ENCODE data around the gene PTPRM. TPM values are rescaled to one million over a fixed set of nuclear protein-coding genes. Genes with fewer than 3 reads are reported as not detected.

The PTPRM gene
- total RNA-seq, 1 experiment from 2014 or later, result 42.3 TPM

DNA sequence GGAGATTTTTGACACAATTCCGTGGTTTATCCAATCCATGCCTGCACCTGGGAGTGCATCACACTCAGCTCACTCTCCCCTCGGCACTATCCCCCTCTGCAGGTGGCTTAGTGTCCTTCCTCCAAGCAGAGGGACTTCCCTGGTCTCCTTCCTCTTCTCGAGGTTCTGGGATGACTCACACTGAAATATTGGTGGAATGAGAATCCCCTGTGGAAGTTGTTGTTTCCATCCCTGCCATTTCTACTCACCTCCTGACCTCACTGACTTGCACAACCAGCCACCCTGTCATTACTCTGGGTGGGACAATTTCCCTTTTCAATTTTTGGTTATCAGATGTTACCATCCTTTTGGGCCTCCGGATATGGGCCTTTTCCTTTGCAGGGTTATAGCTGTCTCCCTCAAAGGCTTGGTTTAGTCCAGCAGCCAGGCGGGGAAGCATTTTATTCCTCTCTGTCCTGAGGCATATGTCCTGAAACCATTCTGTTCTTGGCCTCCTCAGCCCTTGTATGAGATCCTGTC lies 59.9 kb downstream of the PTPRM start:
- H3K27me3 Mint-ChIP-seq (ENCODE audit: unreplicated experiment), result no peaks in the 10 kb centered on the region
- intact Hi-C loops (cut with micrococcal nuclease; ENCODE audit: unreplicated experiment), result loop anchor here (5.0 kb wide), 2 partner anchors 140 to 355 kb away; no protein-coding TSS in a partner anchor
- peaks cover 19% of the 10 kb centered on the region for H3K4me1 Mint-ChIP-seq (ENCODE audit: low read depth, unreplicated experiment)
- H3K27ac Mint-ChIP-seq (ENCODE audit: unreplicated experiment), result peak overlapping the region; percentile 16
- TF ChIP-seq, protein P1, sequence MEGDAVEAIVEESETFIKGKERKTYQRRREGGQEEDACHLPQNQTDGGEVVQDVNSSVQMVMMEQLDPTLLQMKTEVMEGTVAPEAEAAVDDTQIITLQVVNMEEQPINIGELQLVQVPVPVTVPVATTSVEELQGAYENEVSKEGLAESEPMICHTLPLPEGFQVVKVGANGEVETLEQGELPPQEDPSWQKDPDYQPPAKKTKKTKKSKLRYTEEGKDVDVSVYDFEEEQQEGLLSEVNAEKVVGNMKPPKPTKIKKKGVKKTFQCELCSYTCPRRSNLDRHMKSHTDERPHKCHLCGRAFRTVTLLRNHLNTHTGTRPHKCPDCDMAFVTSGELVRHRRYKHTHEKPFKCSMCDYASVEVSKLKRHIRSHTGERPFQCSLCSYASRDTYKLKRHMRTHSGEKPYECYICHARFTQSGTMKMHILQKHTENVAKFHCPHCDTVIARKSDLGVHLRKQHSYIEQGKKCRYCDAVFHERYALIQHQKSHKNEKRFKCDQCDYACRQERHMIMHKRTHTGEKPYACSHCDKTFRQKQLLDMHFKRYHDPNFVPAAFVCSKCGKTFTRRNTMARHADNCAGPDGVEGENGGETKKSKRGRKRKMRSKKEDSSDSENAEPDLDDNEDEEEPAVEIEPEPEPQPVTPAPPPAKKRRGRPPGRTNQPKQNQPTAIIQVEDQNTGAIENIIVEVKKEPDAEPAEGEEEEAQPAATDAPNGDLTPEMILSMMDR (IDR thresholded peaks at IDR 0.05; ENCODE audit: unreplicated experiment), result peak; percentile 30
- H3K4me3 Mint-ChIP-seq (ENCODE audit: low read depth, unreplicated experiment), result peak overlapping the region; percentile 15
- no TSS peak for BruUV-seq (replicated peaks)
- H3K9me3 Mint-ChIP-seq (ENCODE audit: low read depth, unreplicated experiment), result no peaks in the 10 kb centered on the region
- peak; percentile 72 for DNase-seq
- CTCF ChIA-PET, result interaction anchor here (0.5 to 2.4 kb wide), 5 partner anchors 58 to 377 kb away, joined by 4 to 9 read pairs (median 8); partner anchors contain the start of gene PTPRM
- no peaks in the 10 kb centered on the region for H3K36me3 Mint-ChIP-seq (ENCODE audit: insufficient read depth, unreplicated experiment)

DNA sequence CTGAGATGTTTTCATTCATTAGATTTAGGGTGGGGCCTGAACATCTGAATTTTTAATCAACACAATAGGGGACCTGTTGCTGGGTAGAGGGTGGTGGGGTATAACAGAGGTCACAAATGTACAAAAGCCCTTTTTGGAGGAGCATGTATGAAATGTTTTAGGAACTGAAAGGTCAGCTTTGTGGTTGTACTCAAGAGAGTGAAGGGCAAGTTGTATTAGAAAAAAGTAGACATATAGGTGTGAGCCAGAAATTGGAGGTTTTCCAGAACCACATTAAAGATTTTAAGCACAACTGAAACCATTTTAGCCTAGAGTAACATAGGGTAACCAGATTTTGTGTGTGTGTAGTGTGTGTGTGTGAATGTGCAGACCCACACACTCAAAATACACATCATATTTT lies 62.3 kb downstream of the PTPRM start:
- CTCF ChIA-PET, result interaction anchor here (0.9 kb wide), 1 partner anchor 13 kb away, joined by 3 read pairs; no protein-coding TSS in a partner anchor
- H3K27me3 Mint-ChIP-seq (ENCODE audit: unreplicated experiment), result no peaks in the 10 kb centered on the region
- H3K27ac Mint-ChIP-seq (ENCODE audit: unreplicated experiment), result no peak overlapping the region
- no peak for DNase-seq
- BruUV-seq (replicated peaks), result no TSS peak
- intact Hi-C loops (cut with micrococcal nuclease; ENCODE audit: unreplicated experiment), result loop anchor here (5.0 kb wide), 2 partner anchors 142 to 357 kb away; no protein-coding TSS in a partner anchor
- H3K36me3 Mint-ChIP-seq (ENCODE audit: insufficient read depth, unreplicated experiment), result no peaks in the 10 kb centered on the region
- no peaks in the 10 kb centered on the region for H3K9me3 Mint-ChIP-seq (ENCODE audit: low read depth, unreplicated experiment)
- no peak overlapping the region for H3K4me3 Mint-ChIP-seq (ENCODE audit: low read depth, unreplicated experiment)
- H3K4me1 Mint-ChIP-seq (ENCODE audit: low read depth, unreplicated experiment), result peaks cover 19% of the 10 kb centered on the region
- TF ChIP-seq, protein P1 (IDR thresholded peaks at IDR 0.05; ENCODE audit: unreplicated experiment), result no peak

DNA sequence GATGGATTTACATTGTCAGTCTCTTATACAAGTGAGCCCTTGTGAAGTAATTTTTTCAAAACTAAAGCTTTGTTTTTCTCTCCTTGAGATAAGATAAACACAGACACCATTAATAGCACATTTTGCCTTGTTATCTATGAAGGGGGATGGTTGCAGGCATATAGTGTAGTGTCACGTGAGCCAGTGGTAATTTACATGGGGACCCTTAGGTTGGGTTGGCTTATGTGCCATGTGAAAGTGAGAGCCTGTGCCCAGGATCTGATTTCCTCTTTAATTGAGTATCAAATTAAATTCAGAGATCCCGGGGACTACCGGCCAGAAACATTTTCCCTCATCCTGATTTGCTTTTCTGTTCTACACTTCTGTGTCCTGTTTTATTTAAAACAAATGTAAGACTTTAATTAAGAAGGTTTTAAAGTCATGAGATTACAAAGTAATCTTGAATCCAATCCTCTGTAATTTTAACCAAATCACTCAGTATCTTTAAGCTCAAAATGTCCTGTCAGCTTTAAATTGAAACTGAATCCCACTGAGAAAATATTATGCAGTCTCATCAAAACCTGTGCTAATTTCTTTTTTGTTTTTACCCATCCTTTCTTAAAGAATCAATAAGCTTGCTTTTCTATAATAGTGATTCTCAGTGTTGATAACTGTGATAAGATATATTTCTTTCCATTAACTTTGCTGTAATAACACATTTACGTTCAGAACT lies 63.8 kb downstream of the PTPRM start:
- H3K4me3 Mint-ChIP-seq (ENCODE audit: low read depth, unreplicated experiment), result no peak overlapping the region
- BruUV-seq (replicated peaks), result no TSS peak
- CTCF ChIA-PET, result interaction anchor here (0.7 kb wide), 1 partner anchor 614 kb away, joined by 4 read pairs; no protein-coding TSS in a partner anchor
- DNase-seq, result no peak
- intact Hi-C loops (cut with micrococcal nuclease; ENCODE audit: unreplicated experiment), result no loop called here
- no peak overlapping the region for H3K27ac Mint-ChIP-seq (ENCODE audit: unreplicated experiment)
- H3K27me3 Mint-ChIP-seq (ENCODE audit: unreplicated experiment), result no peaks in the 10 kb centered on the region
- H3K4me1 Mint-ChIP-seq (ENCODE audit: low read depth, unreplicated experiment), result peaks cover 19% of the 10 kb centered on the region
- TF ChIP-seq, protein P1 (IDR thresholded peaks at IDR 0.05; ENCODE audit: unreplicated experiment), result no peak
- H3K36me3 Mint-ChIP-seq (ENCODE audit: insufficient read depth, unreplicated experiment), result no peaks in the 10 kb centered on the region
- no peaks in the 10 kb centered on the region for H3K9me3 Mint-ChIP-seq (ENCODE audit: low read depth, unreplicated experiment)

DNA sequence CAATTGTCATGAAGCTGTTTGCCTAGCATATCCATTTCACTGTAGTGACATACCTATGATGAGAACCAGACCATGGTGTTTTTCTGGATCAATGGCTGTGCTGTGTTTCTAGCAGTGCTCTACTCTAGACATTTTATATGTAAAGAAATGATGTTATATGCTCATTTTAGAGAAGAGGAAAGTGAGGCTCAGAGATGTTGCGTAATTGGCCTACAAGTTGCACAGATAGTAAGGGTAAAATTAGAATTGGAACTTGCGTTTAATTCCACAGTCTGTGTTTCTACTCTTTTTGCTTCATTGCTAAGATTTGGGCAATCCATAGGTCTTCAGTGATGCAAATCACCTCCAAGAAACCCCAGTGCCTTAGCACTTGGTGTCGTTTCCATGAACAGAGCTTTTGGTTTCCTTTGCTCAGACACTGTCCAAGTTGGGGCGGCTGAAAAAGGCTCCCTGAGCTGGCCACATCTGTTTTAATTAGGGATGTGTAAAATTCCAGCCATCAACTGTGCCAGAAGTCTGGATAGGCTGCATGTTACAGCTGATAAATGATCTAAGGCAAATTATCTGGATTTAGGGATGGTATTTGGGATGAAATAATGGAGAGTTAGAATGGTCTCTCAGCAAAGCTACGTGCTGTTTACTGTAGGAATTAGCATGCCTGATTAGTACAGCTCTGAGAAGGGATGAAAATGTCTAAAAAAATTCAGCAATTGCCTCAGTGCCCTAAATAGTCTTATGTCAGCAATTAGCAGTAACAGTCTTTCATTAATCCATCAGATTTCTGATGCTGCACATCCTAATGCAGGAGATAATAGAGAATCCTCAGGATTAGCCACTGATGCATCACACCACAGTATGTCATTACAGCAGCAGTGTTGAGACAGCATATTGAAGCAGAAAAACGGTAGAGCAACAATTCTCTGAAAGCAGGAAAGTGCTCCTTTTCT lies 65.3 kb downstream of the PTPRM start:
- intact Hi-C loops (cut with micrococcal nuclease; ENCODE audit: unreplicated experiment), result no loop called here
- Mint-ChIP-seq H3K27me3 (ENCODE audit: unreplicated experiment) (no peaks in the 10 kb centered on the region), H3K4me1 (ENCODE audit: low read depth, unreplicated experiment) (peaks cover 14% of the 10 kb centered on the region), H3K9me3 (ENCODE audit: low read depth, unreplicated experiment) (no peaks in the 10 kb centered on the region), H3K27ac (ENCODE audit: unreplicated experiment) (no peak overlapping the region), H3K36me3 (ENCODE audit: insufficient read depth, unreplicated experiment) (no peaks in the 10 kb centered on the region), H3K4me3 (ENCODE audit: low read depth, unreplicated experiment) (no peak overlapping the region)
- BruUV-seq (replicated peaks), result no TSS peak
- CTCF ChIA-PET, result no interaction called here
- no peak for DNase-seq
- TF ChIP-seq, protein P1 (IDR thresholded peaks at IDR 0.05; ENCODE audit: unreplicated experiment), result no peak

Data from Calu3 (cell line).